Esophagus muscularis mucosa (tissue), 4 donors: ENCODE measurements around the gene CELF2. TPM values are rescaled to one million over a fixed set of nuclear protein-coding genes. Genes with fewer than 3 reads are reported as not detected.

ENCODE experiments used
- DNase-seq: peaks from one replicate; pipeline ENCODE4 v3.0.0-alpha.2; 2017; ENCODE audit errors: extremely low spot score
- H3K27ac ChIP-seq, 4 donors: fragments of 200-600 bp; sonication (generic); replicated peaks in 1 of 4; 1 replicate in 3 of 4; 2 replicates in 1 of 4; pipeline ENCODE4 v1.5.1; 2016 to 2019; ENCODE audit warnings: mild to moderate bottlenecking in 1 of 4
- H3K27me3 ChIP-seq, 4 donors: fragments of 200-600 bp; sonication (generic); one replicate each; pipeline versions ENCODE4 v1.5.1 to v1.6.0; 2016 to 2019
- H3K36me3 ChIP-seq, 4 donors: fragments of 200-600 bp; sonication (generic); one replicate each; pipeline ENCODE4 v1.5.1; 2016 to 2019
- H3K4me1 ChIP-seq, 4 donors: fragments of 200-600 bp; sonication (generic); one replicate each; pipeline ENCODE4 v1.5.1; 2016 to 2019
- H3K4me3 ChIP-seq, 4 donors: fragments of 200-600 bp; sonication (generic); 1 replicate in 2 of 4; 2 replicates in 2 of 4; pipeline ENCODE4 v1.5.1; 2016 to 2019; ENCODE audit warnings: mild to moderate bottlenecking in 4 of 4, moderate library complexity in 1 of 4
- H3K9me3 ChIP-seq, 4 donors: fragments of 200-600 bp; sonication (generic); 1 replicate in 3 of 4; 2 replicates in 1 of 4; pipeline ENCODE4 v1.5.1; 2016 to 2019
- EP300 ChIP-seq: sonication (generic); formaldehyde crosslinking; IDR thresholded peaks from one replicate; pipeline ENCODE4 v1.6.1; 2017; ENCODE audit warnings: antibody characterized with exemption
- POLR2A ChIP-seq: fragments of 450-650 bp; IDR thresholded peaks from one replicate; pipeline ENCODE4 v1.6.1; 2017; ENCODE audit warnings: antibody characterized with exemption, moderate library complexity, mild to moderate bottlenecking, low read depth
- POLR2AphosphoS5 ChIP-seq, 2 donors: sonication (generic); formaldehyde crosslinking; IDR thresholded peaks; one replicate each; pipeline ENCODE4 v1.6.1; 2017; ENCODE audit warnings: antibody characterized with exemption in 2 of 2
- WGBS: methylation state at CpG from one replicate; pipeline ENCODE4 v1.1.5; 2018; 5-methylcytosine and 5-hydroxymethylcytosine counted together
- intact Hi-C: fragments of 100-400 bp; cut with DNase I; formaldehyde crosslinking; loops from one replicate; pipeline ENCODE4 v1.15.1; 2023
- total RNA-seq, 4 donors: library from RNA; depleted of rRNA; stranded (reverse); fragments of >200 nt; gene quantifications; one replicate each; pipeline versions ENCODE4 v1.1.0 to v1.2.1, GENCODE V29; 2016
- TF ChIP-seq, protein P1 (sequence below), 3 experiments: fragments of 200-600 bp in 2 of 3; fragments of 450-650 bp in 1 of 3; sonication (generic) in 2 of 3; IDR thresholded peaks; one replicate each; pipeline ENCODE4 v1.5.1; 2017 to 2019; ENCODE audit warnings: antibody characterized with exemption in 3 of 3, mild to moderate bottlenecking in 2 of 3, moderate library complexity in 1 of 3

CELF2 gene
- total RNA-seq, 4 donors from 2014 or later, result 81.8 to 128 (median 104) TPM

DNA sequence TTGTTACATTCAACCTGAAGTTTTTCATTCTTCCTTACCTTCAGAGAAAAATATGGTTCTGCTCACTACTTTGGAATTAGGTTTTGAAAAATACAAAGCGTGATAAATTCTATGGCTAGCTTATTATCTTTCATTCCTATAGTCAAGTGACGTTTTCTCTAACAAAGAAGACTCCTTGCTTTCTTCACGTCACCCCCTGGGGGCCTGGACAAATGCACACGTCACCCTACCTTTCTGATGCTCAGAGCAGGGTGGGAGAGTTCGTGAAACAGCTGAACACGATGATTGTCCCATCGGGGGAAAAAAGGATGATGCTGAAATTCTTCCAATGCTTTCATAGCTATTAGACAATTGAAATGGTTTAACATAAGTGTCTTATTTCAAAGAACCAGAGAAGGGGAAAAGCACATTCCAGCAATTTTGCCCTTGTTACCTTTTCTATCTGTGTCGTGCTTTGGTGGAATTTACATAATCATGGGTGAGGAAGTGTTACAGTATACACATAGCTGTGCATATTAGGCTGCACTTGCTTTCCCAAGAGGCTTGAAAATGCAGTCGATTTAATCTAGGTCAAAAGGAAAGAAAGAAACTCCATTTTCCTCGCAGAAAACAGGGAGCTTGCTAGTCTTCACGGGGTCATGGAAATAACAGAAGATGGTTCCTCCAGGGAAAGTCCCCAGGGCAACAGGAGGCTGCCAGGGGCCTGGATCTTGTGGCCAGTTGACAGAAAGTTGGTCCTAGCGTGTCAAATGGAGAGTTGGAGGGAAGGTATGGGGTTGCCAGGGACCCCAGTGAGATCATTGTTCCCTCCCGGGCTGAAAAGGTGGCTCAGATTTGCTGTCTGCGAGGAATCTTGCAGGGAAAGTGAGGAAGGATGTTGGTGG, 189.2 kb downstream of the CELF2 start:
- H3K27me3 ChIP-seq, result no peaks in the 10 kb centered on the region
- no peak overlapping the region for H3K4me3 ChIP-seq
- H3K36me3 ChIP-seq, result peaks cover 0 to 35% (median 7%) of the 10 kb centered on the region in 4 donors
- no peak overlapping the region for H3K27ac ChIP-seq
- intact Hi-C loops, result no loop called here
- TF ChIP-seq POLR2AphosphoS5 (IDR thresholded peaks at IDR 0.05), result no peak
- TF ChIP-seq POLR2A, result no peak
- TF ChIP-seq, protein P1, sequence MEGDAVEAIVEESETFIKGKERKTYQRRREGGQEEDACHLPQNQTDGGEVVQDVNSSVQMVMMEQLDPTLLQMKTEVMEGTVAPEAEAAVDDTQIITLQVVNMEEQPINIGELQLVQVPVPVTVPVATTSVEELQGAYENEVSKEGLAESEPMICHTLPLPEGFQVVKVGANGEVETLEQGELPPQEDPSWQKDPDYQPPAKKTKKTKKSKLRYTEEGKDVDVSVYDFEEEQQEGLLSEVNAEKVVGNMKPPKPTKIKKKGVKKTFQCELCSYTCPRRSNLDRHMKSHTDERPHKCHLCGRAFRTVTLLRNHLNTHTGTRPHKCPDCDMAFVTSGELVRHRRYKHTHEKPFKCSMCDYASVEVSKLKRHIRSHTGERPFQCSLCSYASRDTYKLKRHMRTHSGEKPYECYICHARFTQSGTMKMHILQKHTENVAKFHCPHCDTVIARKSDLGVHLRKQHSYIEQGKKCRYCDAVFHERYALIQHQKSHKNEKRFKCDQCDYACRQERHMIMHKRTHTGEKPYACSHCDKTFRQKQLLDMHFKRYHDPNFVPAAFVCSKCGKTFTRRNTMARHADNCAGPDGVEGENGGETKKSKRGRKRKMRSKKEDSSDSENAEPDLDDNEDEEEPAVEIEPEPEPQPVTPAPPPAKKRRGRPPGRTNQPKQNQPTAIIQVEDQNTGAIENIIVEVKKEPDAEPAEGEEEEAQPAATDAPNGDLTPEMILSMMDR (IDR thresholded peaks at IDR 0.05), result no peak
- no peak for DNase-seq
- WGBS, result 80% methylated on average over 14 of the region's 14 CpGs
- no peaks in the 10 kb centered on the region for H3K9me3 ChIP-seq
- H3K4me1 ChIP-seq, result peaks cover 27 to 68% (median 39%) of the 10 kb centered on the region in 4 donors

DNA sequence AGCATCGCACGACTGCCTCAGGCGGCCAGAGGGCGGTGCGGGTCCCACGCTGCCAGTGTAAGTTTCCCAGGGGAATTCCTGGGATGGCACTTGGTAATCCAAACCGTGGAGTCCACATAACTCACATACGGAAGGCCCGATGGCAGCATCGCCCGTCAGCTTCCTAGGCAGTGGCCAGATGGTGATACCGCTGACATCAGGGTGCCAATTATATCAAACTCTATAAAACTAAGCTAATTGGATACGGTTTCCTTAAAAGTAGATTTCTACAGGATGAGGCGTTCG, 189.8 kb downstream of the CELF2 start:
- DNase-seq, result no peak
- Histone ChIP-seq H3K36me3 (peaks cover 0 to 35% (median 7%) of the 10 kb centered on the region in 4 donors), H3K27me3 (no peaks in the 10 kb centered on the region), H3K9me3 (no peaks in the 10 kb centered on the region), H3K27ac (no peak overlapping the region), H3K4me1 (peaks cover 32 to 68% (median 40%) of the 10 kb centered on the region in 4 donors), H3K4me3 (no peak overlapping the region)
- TF ChIP-seq POLR2A (no peak), EP300 (no peak), POLR2AphosphoS5 (IDR thresholded peaks at IDR 0.05) (no peak)
- TF ChIP-seq, protein P1 (IDR thresholded peaks at IDR 0.05), result no peak
- WGBS, result 97% methylated on average over 9 of the region's 15 CpGs
- intact Hi-C loops, result no loop called here

DNA sequence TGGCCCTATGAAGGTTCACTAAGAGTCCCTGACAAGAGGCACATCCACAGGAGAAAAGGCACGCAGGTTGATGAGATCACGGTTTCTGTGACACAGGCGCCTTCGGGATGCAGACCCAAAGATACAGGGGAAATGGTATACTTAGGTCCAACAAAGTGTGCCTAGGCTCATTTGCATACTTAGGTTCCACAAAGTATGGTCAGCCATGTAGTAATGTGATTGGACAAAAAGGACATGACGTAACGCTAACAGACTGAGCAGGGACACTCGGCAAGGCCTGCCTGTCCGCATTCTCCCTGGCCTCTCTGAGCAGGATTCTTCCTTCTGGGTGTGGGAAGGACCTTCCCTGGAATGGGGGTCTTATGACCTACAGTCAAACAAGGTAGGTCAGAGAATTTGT, 190.6 kb downstream of the CELF2 start:
- H3K4me3 ChIP-seq, result no peak overlapping the region
- 90% methylated on average over 5 of the region's 8 CpGs for WGBS
- H3K27me3 ChIP-seq, result no peaks in the 10 kb centered on the region
- H3K27ac ChIP-seq, result no peak overlapping the region
- intact Hi-C loops, result no loop called here
- DNase-seq, result no peak
- peaks cover 0 to 32% (median 6%) of the 10 kb centered on the region in 4 donors for H3K36me3 ChIP-seq
- peaks cover 39 to 68% (median 43%) of the 10 kb centered on the region in 4 donors for H3K4me1 ChIP-seq
- TF ChIP-seq POLR2AphosphoS5 (IDR thresholded peaks at IDR 0.05), result no peak
- no peak for TF ChIP-seq POLR2A
- no peak for TF ChIP-seq EP300
- TF ChIP-seq, protein P1 (IDR thresholded peaks at IDR 0.05), result no peak
- no peaks in the 10 kb centered on the region for H3K9me3 ChIP-seq

DNA sequence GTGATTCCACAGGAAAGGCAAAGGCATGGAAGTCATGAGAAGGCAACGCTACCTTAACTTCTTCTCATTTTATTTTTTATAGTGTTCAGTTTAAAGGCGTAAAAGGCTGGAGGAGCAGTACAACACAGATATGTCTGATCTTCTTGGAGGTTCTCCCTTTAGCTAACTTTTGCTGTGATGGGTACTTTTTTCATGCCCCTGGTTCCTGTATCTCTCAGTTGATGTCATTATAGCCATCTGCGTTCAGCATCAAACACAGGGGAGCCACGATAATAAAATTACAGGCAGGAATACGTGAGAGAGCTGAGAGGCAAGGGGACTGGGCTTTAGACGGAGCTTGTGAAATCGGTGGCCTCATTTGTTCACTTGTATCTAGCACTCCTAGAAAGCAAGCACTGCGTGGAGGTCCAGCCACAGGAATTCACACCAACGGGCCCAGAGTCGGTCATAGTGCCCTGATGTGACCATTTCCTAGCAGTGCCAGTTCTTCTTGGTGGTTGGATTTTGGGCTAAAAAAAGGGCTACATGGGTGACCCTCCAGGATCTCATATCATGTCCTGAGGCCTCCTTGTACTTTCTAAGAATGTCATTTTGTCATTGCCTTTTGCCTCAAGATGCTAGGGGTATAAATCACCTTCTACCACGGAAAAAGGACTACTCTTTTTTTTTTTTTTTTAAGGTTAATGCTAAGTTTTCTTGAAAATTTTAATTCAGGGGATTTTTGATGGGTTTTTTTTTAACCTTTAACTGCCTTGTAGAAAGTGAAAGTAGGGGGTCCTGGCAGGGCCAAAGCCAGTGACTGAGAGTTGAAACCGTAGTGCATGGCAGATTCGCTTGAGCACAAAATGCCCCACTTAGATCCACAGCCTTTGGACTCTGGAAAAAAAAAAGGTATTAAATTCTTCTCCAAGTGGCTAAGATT, 191.5 kb downstream of the CELF2 start:
- intact Hi-C loops, result no loop called here
- Histone ChIP-seq H3K27me3 (no peaks in the 10 kb centered on the region), H3K4me1 (peaks cover 40 to 68% (median 45%) of the 10 kb centered on the region in 4 donors), H3K27ac (no peak overlapping the region), H3K4me3 (no peak overlapping the region), H3K9me3 (no peaks in the 10 kb centered on the region), H3K36me3 (peaks cover 0 to 28% (median 3%) of the 10 kb centered on the region in 4 donors)
- DNase-seq, result no peak
- WGBS, result 82% methylated on average over 13 of the region's 13 CpGs
- no peak for TF ChIP-seq EP300
- TF ChIP-seq, protein P1 (IDR thresholded peaks at IDR 0.05), result no peak
